ENCODE results near the gene TMEM178B.

GRCh38 chr7:141304291-141304690, 230.4 kb downstream of the TMEM178B start:
- TF ChIP-seq CTCF (IDR thresholded peaks at IDR 0.05) (no peak), POLR2A (IDR thresholded peaks at IDR 0.05) (no peak)

All from lower leg skin (tissue), 3 donors.